ENCODE results near the gene F3. TPM values are rescaled to one million over a fixed set of nuclear protein-coding genes. Genes with fewer than 3 reads are reported as not detected.
A peak's percentile ranks its signal among the peaks of the same experiment; 100 is the strongest.

Gene F3
- total and polyA plus RNA-seq, 2 experiments from 2014 or later, result 93.7 to 116 TPM

DNA sequence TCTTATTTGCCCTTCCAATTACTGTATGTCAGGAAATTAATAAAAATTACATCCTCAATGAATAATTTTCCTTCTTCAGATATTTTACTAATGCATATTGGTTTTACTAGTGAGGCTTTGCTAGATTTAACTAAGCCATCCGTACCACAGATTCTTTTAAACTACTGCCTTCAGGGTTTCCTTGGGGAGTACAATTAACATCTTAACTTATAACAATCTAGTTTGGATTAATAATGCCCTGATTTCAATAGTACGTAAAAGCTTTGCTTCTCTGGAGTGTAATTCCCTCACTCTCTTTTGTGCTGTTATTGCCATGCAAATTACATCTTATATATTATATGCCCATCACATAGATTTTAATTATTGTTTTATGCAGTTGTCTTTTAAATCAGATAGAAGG is 24.3 kb upstream of the F3 start:
- no peaks in the 10 kb centered on the region for H3F3A ChIP-seq (ENCODE audit: insufficient read depth)
- H3K27ac ChIP-seq, result no peak overlapping the region
- in situ Hi-C loops (cut with MboI), result no loop called here
- H2AFZ ChIP-seq, result no peak overlapping the region
- H3K79me2 ChIP-seq (ENCODE audit: insufficient read depth), result no peaks in the 10 kb centered on the region
- H3K9me2 ChIP-seq (ENCODE audit: insufficient read depth), result no peaks in the 10 kb centered on the region
- no peaks in the 10 kb centered on the region for H4K20me1 ChIP-seq (ENCODE audit: insufficient read depth)
- no peaks in the 10 kb centered on the region for H3K9me3 ChIP-seq (ENCODE audit: low read depth)
- no peaks in the 10 kb centered on the region for H3K4me1 ChIP-seq (ENCODE audit: insufficient read depth)
- WGBS, 2 experiments (ENCODE audit: low coverage in 1 of 2, low lambda C conversion rate in 2 of 2, missing lambda C conversion rate in 2 of 2), result 94 to 98% methylated on average over 2 of the region's 2 CpGs
- TF ChIP-seq EZH2phosphoT487 (IDR thresholded peaks at IDR 0.05; ENCODE audit: insufficient read depth, low read depth), result no peak
- TF ChIP-seq EZH2 (IDR thresholded peaks at IDR 0.05; ENCODE audit: insufficient read depth, poor library complexity, severe bottlenecking), result no peak
- H3K27me3 ChIP-seq (replicated peaks; ENCODE audit: insufficient read depth), result no peaks in the 10 kb centered on the region
- no peaks in the 10 kb centered on the region for H3K36me3 ChIP-seq (ENCODE audit: low read depth)
- H3K4me2 ChIP-seq (ENCODE audit: unreplicated experiment), result no peak overlapping the region
- H3K4me3 ChIP-seq, result no peak overlapping the region
- no peak overlapping the region for H3K9ac ChIP-seq
- no peak for DNase-seq

DNA sequence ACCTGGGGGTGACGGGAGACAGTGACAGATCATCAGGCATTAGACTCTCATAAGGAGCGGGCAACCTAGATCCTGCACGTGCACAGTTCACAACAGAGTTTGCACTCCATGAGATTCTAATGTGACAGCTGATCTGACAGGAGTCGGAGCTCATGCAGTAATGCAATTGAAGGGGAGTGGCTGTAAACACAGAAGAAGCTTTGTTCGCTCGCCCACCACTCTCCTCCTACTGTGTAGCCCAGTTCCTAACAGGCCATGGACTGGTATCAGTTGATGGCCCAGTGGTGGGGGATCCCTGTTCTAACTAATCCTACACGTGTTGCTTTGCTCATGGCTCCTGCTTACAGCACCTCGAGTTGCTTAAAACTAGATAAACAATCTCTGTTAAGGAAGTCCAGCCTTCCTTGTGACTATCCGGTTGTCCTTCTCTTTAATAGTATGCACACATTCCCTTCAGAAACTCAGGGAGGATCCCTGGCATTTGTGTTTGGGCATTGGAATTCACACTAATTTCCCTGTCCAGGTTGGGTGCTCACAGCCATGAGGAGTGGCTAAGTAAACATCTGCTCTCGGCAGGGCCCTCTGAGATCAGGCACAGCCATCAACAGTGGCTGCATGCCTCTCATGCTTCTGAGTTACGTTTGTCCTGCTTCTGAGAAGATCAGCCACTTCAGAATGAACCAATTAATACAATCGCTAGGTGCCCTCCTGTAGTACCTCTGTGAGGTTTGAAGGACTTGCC is 21.1 kb upstream of the F3 start:
- DNase-seq, result no peak
- 77 to 82% methylated on average over 12 of the region's 12 CpGs for WGBS, 2 experiments (ENCODE audit: low coverage in 1 of 2, low lambda C conversion rate in 2 of 2, missing lambda C conversion rate in 2 of 2)
- Histone ChIP-seq H2AFZ (no peak overlapping the region), H3F3A (ENCODE audit: insufficient read depth) (peaks cover 10% of the 10 kb centered on the region; the same call in 1 of the 2 replicates), H4K20me1 (ENCODE audit: insufficient read depth) (no peaks in the 10 kb centered on the region), H3K9ac (no peak overlapping the region), H3K79me2 (ENCODE audit: insufficient read depth) (no peaks in the 10 kb centered on the region), H3K4me2 (ENCODE audit: unreplicated experiment) (no peak overlapping the region), H3K4me3 (no peak overlapping the region), H3K27ac (no peak overlapping the region), H3K36me3 (ENCODE audit: low read depth) (no peaks in the 10 kb centered on the region), H3K27me3 (replicated peaks; ENCODE audit: insufficient read depth) (no peaks in the 10 kb centered on the region), H3K4me1 (ENCODE audit: insufficient read depth) (peaks cover 11% of the 10 kb centered on the region), H3K9me2 (ENCODE audit: insufficient read depth) (no peaks in the 10 kb centered on the region), H3K9me3 (ENCODE audit: low read depth) (no peaks in the 10 kb centered on the region)
- in situ Hi-C loops (cut with MboI), result no loop called here
- TF ChIP-seq EZH2phosphoT487 (IDR thresholded peaks at IDR 0.05; ENCODE audit: insufficient read depth, low read depth) (no peak), EZH2 (IDR thresholded peaks at IDR 0.05; ENCODE audit: insufficient read depth, poor library complexity, severe bottlenecking) (no peak)

DNA sequence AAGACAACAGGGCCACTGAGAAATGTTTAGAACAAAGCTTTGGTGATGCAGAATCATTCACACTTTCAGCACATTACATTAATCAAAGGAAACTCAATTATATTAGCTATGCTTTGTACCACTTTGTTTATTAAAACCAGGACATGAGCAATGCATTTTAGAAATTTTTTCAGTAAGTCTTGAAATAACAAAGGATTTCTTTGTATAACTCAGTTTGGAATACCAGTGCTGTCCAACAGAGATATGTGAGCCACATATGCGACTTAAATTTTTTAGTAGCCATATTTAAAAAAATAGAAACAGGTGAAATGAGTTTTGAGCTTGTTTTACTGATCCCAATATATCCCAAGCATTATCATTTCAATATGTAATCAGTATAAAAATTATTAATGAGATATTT is 18.8 kb upstream of the F3 start:
- peaks cover 11% of the 10 kb centered on the region for H3K4me1 ChIP-seq (ENCODE audit: insufficient read depth)
- in situ Hi-C loops (cut with MboI), result no loop called here
- peak; percentile 68 for DNase-seq

DNA sequence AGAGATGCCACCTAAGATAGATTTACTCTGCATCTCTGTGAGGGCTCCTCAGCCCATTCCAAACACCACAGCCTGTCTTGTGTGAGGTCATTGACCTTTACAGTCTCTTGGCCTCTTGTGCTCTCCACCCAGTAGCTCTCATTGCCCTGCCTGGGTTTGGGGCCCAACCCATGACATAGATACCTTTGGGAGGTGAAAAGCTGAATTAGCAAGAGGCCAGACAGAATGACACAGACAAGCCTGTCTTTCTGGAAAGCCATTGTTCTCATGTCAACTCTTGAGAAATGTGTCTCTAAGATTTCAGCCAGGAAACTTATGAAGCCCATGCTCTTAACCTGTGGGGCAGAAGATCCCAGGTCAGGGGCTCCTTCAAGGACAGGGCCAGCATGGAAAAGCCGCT is 18.4 kb upstream of the F3 start:
- Histone ChIP-seq H3K4me1 (ENCODE audit: insufficient read depth) (peaks cover 11% of the 10 kb centered on the region), H3K9me2 (ENCODE audit: insufficient read depth) (no peaks in the 10 kb centered on the region), H3K9me3 (ENCODE audit: low read depth) (no peaks in the 10 kb centered on the region), H3K36me3 (ENCODE audit: low read depth) (no peaks in the 10 kb centered on the region), H3K27ac (peak overlapping the region; percentile 54), H3K4me2 (ENCODE audit: unreplicated experiment) (peak overlapping the region; percentile 50), H3K4me3 (no peak overlapping the region), H2AFZ (peak overlapping the region; percentile 36; the same call in 1 of the 2 replicates), H3K9ac (no peak overlapping the region), H3K79me2 (ENCODE audit: insufficient read depth) (no peaks in the 10 kb centered on the region), H4K20me1 (ENCODE audit: insufficient read depth) (no peaks in the 10 kb centered on the region), H3K27me3 (replicated peaks; ENCODE audit: insufficient read depth) (no peaks in the 10 kb centered on the region), H3F3A (ENCODE audit: insufficient read depth) (peaks cover 10% of the 10 kb centered on the region; the same call in 1 of the 2 replicates)
- no peak for DNase-seq
- no peak for TF ChIP-seq EZH2 (IDR thresholded peaks at IDR 0.05; ENCODE audit: insufficient read depth, poor library complexity, severe bottlenecking)
- TF ChIP-seq EZH2phosphoT487 (IDR thresholded peaks at IDR 0.05; ENCODE audit: insufficient read depth, low read depth), result no peak
- 42 to 80% methylated on average over 1 of the region's 1 CpG for WGBS, 2 experiments (ENCODE audit: low coverage in 1 of 2, low lambda C conversion rate in 2 of 2, missing lambda C conversion rate in 2 of 2)
- in situ Hi-C loops (cut with MboI), result no loop called here

More for the DNA sequence above, 18.8 kb upstream of the F3 start:
- H3K4me3 ChIP-seq, result no peak overlapping the region
- H3K27ac ChIP-seq, result peak overlapping the region; percentile 54
- peak overlapping the region; percentile 50 for H3K4me2 ChIP-seq (ENCODE audit: unreplicated experiment)
- no peaks in the 10 kb centered on the region for H3K9me3 ChIP-seq (ENCODE audit: low read depth)
- H3K27me3 ChIP-seq (replicated peaks; ENCODE audit: insufficient read depth), result no peaks in the 10 kb centered on the region
- H3K9ac ChIP-seq, result no peak overlapping the region
- H3K79me2 ChIP-seq (ENCODE audit: insufficient read depth), result no peaks in the 10 kb centered on the region
- no peaks in the 10 kb centered on the region for H3K36me3 ChIP-seq (ENCODE audit: low read depth)
- peak overlapping the region; percentile 36; the same call in 1 of the 2 replicates for H2AFZ ChIP-seq
- H3K9me2 ChIP-seq (ENCODE audit: insufficient read depth), result no peaks in the 10 kb centered on the region
- 4 to 8% methylated on average over 1 of the region's 1 CpG for WGBS, 2 experiments (ENCODE audit: low coverage in 1 of 2, low lambda C conversion rate in 2 of 2, missing lambda C conversion rate in 2 of 2)
- no peaks in the 10 kb centered on the region for H4K20me1 ChIP-seq (ENCODE audit: insufficient read depth)
- TF ChIP-seq EZH2phosphoT487 (IDR thresholded peaks at IDR 0.05; ENCODE audit: insufficient read depth, low read depth) (no peak), EZH2 (IDR thresholded peaks at IDR 0.05; ENCODE audit: insufficient read depth, poor library complexity, severe bottlenecking) (no peak)
- peaks cover 10% of the 10 kb centered on the region; the same call in 1 of the 2 replicates for H3F3A ChIP-seq (ENCODE audit: insufficient read depth)
